Natural killer cell (primary cell): ENCODE data around the gene CDC14B. TPM values are rescaled to one million over a fixed set of nuclear protein-coding genes. Genes with fewer than 3 reads are reported as not detected.

Experiments used
- ATAC-seq, 3 donors: fragments of 150-1000 bp in 2 of 3; fragments of 200-7000 bp in 1 of 3; cut with Tn5 transposase; 1 replicate in 1 of 3; 2 replicates in 2 of 3; pipeline ENCODE4 v1.10.0; 2021; ENCODE audit warnings: mild to moderate bottlenecking in 2 of 3, moderate library complexity in 2 of 3
- DNase-seq, 2 donors: peaks; one replicate each; pipeline versions ENCODE4 v3.0.0 to v3.0.0-alpha.2; 2013 to 2021; ENCODE audit warnings: mixed read lengths in 1 of 2
- H3K27ac ChIP-seq: one replicate; pipeline ENCODE4 v1.5.1; 2013; ENCODE audit warnings: mild to moderate bottlenecking, low read length
- H3K27me3 ChIP-seq: one replicate; pipeline ENCODE4 v1.6.1; 2013; ENCODE audit warnings: low read length; ENCODE audit not compliant: control insufficient read depth, insufficient read depth
- H3K36me3 ChIP-seq: one replicate; pipeline ENCODE4 v1.6.1; 2013; ENCODE audit warnings: low read length; ENCODE audit not compliant: control insufficient read depth, insufficient read depth
- H3K4me1 ChIP-seq: one replicate; pipeline ENCODE4 v1.6.1; 2013; ENCODE audit warnings: low read length; ENCODE audit not compliant: control insufficient read depth, insufficient read depth
- H3K4me3 ChIP-seq: one replicate; pipeline ENCODE4 v1.5.1; 2013; ENCODE audit warnings: low read length
- H3K9me3 ChIP-seq: one replicate; pipeline ENCODE4 v1.6.1; 2013; ENCODE audit warnings: low read length; ENCODE audit not compliant: control insufficient read depth, insufficient read depth
- H3K27ac Mint-ChIP-seq, 2 donors: one replicate each; pipeline ENCODE4 v1.8.0; 2022; ENCODE audit warnings: mild to moderate bottlenecking in 2 of 2, mixed read lengths in 2 of 2, moderate library complexity in 1 of 2
- H3K27me3 Mint-ChIP-seq, 2 donors: one replicate each; pipeline ENCODE4 v1.8.0; 2022; ENCODE audit warnings: low read depth in 2 of 2, mixed read lengths in 2 of 2
- H3K36me3 Mint-ChIP-seq: one replicate; pipeline ENCODE4 v1.8.0; 2022; ENCODE audit warnings: mixed read lengths
- H3K4me1 Mint-ChIP-seq, 2 donors: one replicate each; pipeline ENCODE4 v1.8.0; 2022; ENCODE audit warnings: mixed read lengths in 2 of 2
- H3K4me3 Mint-ChIP-seq: one replicate; pipeline ENCODE4 v1.8.0; 2022; ENCODE audit warnings: mild to moderate bottlenecking, moderate library complexity, mixed read lengths
- H3K9me3 Mint-ChIP-seq, 2 donors: one replicate each; pipeline ENCODE4 v1.8.0; 2022; ENCODE audit warnings: mixed read lengths in 2 of 2
- WGBS: methylation state at CpG from one replicate; pipeline ENCODE4 v1.1.7; 2013; ENCODE audit warnings: missing lambda C conversion rate; ENCODE audit not compliant: insufficient coverage; 5-methylcytosine and 5-hydroxymethylcytosine counted together
- intact Hi-C: fragments of 100-400 bp; cut with micrococcal nuclease; formaldehyde crosslinking; loops from one replicate; pipeline ENCODE4 v1.14.2; 2022
- total RNA-seq, 4 donors: library from RNA; stranded (reverse); fragments of 120-200 nt in 1 of 4; gene quantifications; one replicate each; pipeline versions ENCODE4 v1.2.3 to v1.2.4, GENCODE V29; 2013 to 2022
- TF ChIP-seq, protein P1 (sequence below): fragments of 200-600 bp; IDR thresholded peaks from one replicate; pipeline ENCODE4 v1.8.0; 2022; ENCODE audit warnings: antibody characterized with exemption

The CDC14B gene
- total RNA-seq, 3 donors from 2014 or later (not counting 1 experiment from before 2014, with no cell fraction given): 2.3 to 4.7 (median 3.9) TPM

DNA sequence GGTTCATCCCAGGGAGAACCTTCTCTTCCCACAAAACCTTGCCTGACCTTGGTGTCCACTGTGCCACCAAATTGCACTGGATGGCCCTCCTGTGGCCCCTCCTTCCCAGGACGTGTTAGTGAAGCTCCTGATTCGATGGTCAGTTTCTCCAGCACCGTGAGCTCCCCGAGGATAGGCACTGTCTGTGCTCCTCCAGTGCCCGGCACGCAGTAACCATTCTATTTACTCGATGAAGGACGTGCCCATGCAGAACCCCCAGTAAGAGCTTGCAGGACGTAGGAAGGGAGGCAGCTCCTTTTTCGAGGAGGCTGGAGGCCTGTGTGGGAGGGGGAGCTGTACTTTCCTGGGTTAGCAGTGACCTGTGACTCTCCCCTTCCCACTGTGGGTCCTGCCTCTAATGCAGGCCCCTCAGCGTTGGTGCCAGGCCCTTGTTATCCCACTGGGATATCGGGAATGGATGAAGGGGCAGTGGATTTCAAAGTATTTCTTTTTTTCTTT lies 130.1 kb downstream of the CDC14B start:
- H3K4me3 Mint-ChIP-seq: no peak overlapping the region
- WGBS: 93% methylated on average over 12 of the region's 12 CpGs
- H3K36me3 Mint-ChIP-seq: no peaks in the 10 kb centered on the region
- no peaks in the 10 kb centered on the region for H3K9me3 Mint-ChIP-seq
- Histone ChIP-seq H3K27me3 (no peaks in the 10 kb centered on the region), H3K4me3 (no peak overlapping the region), H3K4me1 (no peaks in the 10 kb centered on the region), H3K27ac (no peak overlapping the region), H3K36me3 (peaks cover 32% of the 10 kb centered on the region), H3K9me3 (no peaks in the 10 kb centered on the region)
- no peak overlapping the region for H3K27ac Mint-ChIP-seq
- intact Hi-C loops: no loop called here
- H3K4me1 Mint-ChIP-seq: peaks cover 0 to 4% of the 10 kb centered on the region in 2 donors
- H3K27me3 Mint-ChIP-seq: no peaks in the 10 kb centered on the region
- DNase-seq (no peak), ATAC-seq (no peak)
- TF ChIP-seq, protein P1, sequence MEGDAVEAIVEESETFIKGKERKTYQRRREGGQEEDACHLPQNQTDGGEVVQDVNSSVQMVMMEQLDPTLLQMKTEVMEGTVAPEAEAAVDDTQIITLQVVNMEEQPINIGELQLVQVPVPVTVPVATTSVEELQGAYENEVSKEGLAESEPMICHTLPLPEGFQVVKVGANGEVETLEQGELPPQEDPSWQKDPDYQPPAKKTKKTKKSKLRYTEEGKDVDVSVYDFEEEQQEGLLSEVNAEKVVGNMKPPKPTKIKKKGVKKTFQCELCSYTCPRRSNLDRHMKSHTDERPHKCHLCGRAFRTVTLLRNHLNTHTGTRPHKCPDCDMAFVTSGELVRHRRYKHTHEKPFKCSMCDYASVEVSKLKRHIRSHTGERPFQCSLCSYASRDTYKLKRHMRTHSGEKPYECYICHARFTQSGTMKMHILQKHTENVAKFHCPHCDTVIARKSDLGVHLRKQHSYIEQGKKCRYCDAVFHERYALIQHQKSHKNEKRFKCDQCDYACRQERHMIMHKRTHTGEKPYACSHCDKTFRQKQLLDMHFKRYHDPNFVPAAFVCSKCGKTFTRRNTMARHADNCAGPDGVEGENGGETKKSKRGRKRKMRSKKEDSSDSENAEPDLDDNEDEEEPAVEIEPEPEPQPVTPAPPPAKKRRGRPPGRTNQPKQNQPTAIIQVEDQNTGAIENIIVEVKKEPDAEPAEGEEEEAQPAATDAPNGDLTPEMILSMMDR: no peak

DNA sequence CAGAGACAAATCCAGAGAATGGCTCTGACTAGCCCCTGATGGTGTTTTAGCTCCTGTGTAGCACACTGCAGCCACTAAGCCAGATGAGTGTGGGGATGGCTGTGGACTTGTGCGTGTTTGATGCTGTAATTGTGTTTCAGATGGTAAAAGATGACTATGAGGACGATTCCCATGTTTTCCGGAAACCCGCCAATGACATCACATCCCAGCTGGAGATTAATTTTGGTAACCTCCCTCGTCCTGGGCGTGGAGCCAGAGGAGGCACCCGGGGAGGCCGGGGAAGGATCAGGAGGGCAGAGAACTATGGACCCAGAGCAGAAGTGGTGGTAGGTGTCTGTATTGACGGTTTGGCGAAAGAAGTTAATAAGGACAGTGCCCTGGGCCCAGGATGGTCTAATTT lies 131.7 kb downstream of the CDC14B start:
- no peaks in the 10 kb centered on the region for H3K9me3 ChIP-seq
- H3K4me3 ChIP-seq: no peak overlapping the region
- Mint-ChIP-seq H3K27me3 (no peaks in the 10 kb centered on the region), H3K9me3 (no peaks in the 10 kb centered on the region), H3K36me3 (no peaks in the 10 kb centered on the region), H3K4me3 (no peak overlapping the region), H3K27ac (no peak overlapping the region), H3K4me1 (peaks cover 0 to 4% of the 10 kb centered on the region in 2 donors)
- no peaks in the 10 kb centered on the region for H3K27me3 ChIP-seq
- DNase-seq (no peak), ATAC-seq (no peak)
- H3K4me1 ChIP-seq: no peaks in the 10 kb centered on the region
- TF ChIP-seq, protein P1: no peak
- intact Hi-C loops: loop anchor here (1.0 kb wide), 1 partner anchor 12 kb away; no protein-coding TSS in a partner anchor
- H3K27ac ChIP-seq: no peak overlapping the region
- 94% methylated on average over 10 of the region's 10 CpGs for WGBS
- H3K36me3 ChIP-seq: peaks cover 34% of the 10 kb centered on the region

DNA sequence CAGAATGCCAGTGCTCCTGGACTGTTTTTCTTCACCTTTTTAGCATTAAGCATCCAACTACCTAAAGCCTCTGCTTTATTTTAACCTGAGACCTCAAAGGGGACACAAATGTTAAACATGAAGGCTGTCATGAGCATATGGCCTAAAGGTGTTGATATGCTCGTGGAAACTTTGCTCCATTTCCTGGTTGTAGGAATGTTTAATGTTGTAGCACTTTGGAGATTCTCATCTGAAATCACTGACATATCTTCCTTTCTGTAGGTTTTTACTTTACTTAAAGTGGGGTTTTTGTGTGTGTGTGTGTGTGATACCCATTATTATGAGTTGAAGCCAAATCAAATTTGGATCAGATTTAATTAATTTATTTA lies 132.6 kb downstream of the CDC14B start:
- Histone ChIP-seq H3K36me3 (peaks cover 35% of the 10 kb centered on the region), H3K4me3 (no peak overlapping the region), H3K27ac (no peak overlapping the region), H3K9me3 (no peaks in the 10 kb centered on the region), H3K4me1 (no peaks in the 10 kb centered on the region), H3K27me3 (no peaks in the 10 kb centered on the region)
- intact Hi-C loops: loop anchor here (1.0 kb wide), 1 partner anchor 13 kb away; no protein-coding TSS in a partner anchor
- Mint-ChIP-seq H3K9me3 (no peaks in the 10 kb centered on the region), H3K4me3 (no peak overlapping the region), H3K27me3 (no peaks in the 10 kb centered on the region), H3K36me3 (no peaks in the 10 kb centered on the region), H3K4me1 (peaks cover 0 to 4% of the 10 kb centered on the region in 2 donors), H3K27ac (no peak overlapping the region)
- no CpG with 5 or more reads among the region's 1 CpG for WGBS
- TF ChIP-seq, protein P1: no peak
- no peak for DNase-seq
- no peak for ATAC-seq
